NCI-H446 (cell line): Measurements from ENCODE around the gene PAIP2.
"Not testable (repeated sequence)": the region's sequence is repeated elsewhere in the genome, so short reads cannot be mapped to it uniquely, and the experiment has no call there.

ENCODE experiments used
- DNase-seq, 2 experiments: peaks; one replicate each; lab custom pipeline; 2025; lab: John Stamatoyannopoulos, UW

PAIP2 gene

GRCh38 chr5:139378101-139378825 is 36.6 kb downstream of the PAIP2 start:
- DNase-seq: no peak

DNA sequence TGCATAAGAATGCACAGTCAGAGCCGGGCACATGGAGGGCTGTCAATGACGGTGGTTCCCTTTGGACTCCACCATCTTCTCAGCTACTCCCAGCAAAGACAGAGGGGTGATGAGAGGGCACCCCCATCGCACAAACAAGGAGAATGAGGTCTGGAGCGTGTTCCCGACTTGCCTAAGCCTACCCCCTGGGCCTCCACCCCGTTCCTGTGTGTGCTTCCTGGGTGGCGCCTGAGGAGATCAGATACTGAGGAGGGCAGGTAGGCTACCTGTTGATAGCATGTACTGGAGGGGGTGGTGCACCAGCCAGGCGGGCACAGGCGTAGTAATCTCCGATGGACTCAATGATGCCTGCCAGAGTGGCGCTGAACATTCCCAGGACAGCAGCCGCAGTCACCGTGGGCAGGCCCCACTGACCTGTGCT is 37.3 kb downstream of the PAIP2 start:
- no peak for DNase-seq

DNA sequence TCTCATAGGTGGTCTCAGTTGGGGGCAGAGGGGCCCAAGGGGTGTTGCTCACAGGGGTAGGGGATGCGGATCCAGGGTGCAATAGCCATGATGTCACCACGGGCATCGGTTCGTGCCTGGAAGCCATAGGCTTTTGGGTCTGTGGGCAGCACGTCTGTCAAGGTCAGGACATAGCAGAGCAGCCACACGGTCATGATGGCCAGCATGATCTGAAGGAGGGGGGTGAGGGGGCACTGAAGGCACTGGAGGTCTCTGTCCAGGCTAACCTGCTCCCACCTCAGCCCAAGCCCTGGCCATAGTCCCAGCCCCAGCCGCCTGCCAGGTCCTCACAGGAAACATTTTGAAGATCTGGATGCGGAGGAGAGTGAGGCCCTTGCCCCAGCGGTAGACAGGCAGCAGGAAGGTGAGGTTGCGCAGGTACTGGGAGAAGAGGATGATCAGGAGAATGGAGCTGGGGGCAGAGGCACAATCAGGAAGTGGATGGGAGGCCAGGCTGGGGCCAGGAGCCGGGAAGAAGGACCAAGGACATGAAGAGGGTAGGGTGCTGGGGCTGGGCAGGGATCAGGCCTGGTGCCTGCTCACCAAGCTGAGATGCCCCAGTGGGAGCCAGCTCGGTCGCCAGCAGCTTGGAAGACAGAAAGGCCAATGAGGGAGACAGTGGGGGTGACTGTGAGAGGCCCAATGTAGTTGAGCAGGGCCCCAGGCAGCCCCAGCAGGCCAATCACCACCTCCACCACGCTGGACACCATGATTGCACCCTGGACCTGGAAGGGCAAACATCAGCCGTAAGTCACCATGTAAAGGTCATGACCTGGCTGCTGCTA is 38.2 kb downstream of the PAIP2 start:
- DNase-seq: no peak

GRCh38 chr5:139381837-139382761 is 40.4 kb downstream of the PAIP2 start:
- DNase-seq: no peak

DNA sequence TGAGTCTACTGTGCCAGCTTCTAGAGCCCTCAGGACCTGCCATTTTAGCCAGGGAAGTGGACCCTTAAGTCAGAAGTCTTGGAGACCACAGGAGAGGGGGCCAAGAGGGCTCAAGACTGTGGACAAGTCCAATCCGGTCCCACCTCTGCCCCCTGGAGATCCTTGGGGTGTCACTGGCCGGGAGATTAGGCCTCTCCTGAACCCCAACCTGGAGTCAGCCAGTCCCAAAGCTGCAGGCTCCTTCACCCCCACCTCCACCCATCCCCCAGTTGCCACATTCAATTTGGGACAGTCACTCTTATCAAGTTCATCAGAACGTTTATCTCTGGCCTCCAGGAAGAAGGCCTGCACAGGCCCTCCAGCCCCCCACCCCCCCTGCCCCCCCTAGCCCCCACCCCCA is 41.2 kb downstream of the PAIP2 start:
- DNase-seq: no peak

GRCh38 chr5:139383275-139383992 is 41.8 kb downstream of the PAIP2 start, which contains the start of gene SLC23A1:
Gene SLC23A1 (minus strand): TSS chr5:139383297. CDS start chr5:139383253, 44 bp downstream.
- no peak for DNase-seq

DNA sequence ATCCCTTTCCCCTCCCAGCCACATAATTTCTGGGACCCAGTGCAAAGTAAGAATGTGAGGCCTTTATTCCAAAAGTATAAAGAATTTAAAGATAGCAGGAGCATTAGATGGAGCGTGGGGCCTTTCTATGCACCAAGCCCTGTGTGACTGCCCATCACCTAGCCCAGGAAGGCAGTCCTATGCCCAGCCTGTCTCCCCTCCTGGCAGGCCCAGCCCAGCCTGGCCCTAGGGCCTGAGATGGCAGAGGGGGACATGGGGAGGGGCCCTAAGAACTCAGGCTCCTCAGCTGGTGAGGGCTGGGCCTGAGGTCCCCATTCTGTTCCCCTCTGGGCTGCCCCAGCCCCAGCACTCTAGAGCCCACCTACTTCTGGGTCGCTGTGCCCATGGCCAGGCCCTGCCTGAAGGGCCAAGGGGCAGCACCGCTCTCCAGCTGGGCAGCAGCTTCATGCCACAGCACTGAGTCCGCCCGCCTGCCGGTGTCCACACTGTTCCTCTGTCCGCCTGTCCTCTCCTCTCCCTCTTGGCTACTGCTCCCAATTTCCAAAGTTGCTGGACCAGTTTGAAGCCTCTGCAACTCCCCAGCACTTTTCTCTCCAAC is 42.4 kb downstream of the PAIP2 start:
- no peak for DNase-seq

DNA sequence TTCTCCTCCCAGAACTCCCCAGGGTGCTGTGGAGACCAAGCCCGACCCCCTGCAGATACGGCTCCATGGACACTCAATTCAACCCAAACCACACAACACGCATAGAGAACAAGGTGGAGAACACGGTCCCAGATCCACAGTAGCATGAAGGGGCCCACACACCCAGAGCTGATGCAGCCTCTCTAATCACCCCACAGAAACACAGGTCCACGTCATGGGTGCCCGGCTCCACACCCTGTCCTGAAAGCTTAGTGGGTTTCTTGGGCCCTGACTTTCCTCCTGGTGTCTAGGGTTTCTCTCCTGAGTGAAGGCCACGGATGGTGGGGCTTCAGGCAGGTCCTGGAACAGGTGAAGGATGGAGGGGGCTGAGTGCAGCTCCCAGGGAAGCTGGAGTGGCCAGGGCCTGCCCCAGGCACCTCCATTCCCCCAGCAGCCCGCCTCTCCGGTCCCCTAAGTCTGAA is 43.0 kb downstream of the PAIP2 start:
- no peak for DNase-seq

GRCh38 chr5:139385061-139386049 is 43.7 kb downstream of the PAIP2 start:
- no peak for DNase-seq

DNA sequence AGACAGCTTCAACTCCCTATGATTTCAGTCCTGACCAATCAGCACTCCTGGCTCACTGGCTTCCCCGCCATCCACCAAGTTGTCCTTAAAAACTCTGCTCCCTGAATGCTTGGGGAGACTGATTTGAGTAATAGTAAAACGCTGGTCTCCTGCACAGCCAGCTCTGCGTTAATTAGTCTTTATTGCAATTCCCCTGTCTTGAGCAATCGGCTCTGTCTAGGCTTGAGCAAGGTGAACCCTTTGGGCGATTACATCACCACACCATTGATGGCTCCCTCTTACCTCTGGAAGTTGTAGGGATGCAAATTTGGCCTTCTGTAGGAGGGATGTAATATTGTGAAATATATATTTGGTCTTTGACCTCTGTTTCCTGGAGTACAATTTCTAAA is 44.4 kb downstream of the PAIP2 start:
- no peak for DNase-seq

- DNase-seq: not testable (repeated sequence)
Measured at GRCh38 chr5:139386956-139387355, 45.3 kb downstream of the PAIP2 start.

- DNase-seq: no peak
Measured at GRCh38 chr5:139387611-139388197, 46.0 kb downstream of the PAIP2 start.

DNA sequence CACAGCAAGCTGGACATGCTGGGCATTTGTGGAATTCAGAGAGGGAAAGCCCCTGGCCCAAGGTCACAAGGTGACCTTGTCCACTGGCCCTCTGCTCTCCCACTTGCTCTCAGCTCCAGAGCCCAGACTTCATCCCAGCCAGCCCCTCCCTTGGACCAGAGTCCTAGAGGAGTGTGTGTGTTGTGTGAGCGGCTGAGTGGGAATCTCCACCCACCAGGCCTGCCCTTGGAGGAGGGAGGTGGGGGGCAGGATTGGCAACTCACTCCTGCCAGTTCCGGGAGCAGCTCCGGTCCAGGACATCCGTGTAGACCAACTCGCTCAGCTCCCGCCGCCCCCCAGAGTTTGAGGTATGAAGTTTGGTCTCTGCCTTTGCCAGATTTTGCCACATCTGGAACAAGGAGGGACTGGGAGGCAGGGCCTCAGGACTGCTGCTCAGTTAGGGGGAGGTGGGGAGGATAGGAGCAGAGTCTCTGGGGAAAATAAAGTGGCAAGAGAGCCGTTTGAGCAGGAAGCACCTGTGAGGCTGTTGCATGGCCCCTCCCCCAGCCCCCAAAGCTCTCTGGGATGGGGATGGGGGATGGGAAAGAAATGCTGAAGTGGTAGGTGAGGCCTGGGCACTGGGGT is 46.7 kb downstream of the PAIP2 start:
- DNase-seq: no peak

- DNase-seq: no peak
Measured at GRCh38 chr5:139389701-139390638, 48.3 kb downstream of the PAIP2 start, which contains the start of gene MZB1. Gene MZB1 (minus strand): TSS chr5:139389913. CDS start chr5:139389856, 57 bp downstream.

- no peak for DNase-seq
Measured at GRCh38 chr5:139390639-139391569, 49.2 kb downstream of the PAIP2 start.

DNA sequence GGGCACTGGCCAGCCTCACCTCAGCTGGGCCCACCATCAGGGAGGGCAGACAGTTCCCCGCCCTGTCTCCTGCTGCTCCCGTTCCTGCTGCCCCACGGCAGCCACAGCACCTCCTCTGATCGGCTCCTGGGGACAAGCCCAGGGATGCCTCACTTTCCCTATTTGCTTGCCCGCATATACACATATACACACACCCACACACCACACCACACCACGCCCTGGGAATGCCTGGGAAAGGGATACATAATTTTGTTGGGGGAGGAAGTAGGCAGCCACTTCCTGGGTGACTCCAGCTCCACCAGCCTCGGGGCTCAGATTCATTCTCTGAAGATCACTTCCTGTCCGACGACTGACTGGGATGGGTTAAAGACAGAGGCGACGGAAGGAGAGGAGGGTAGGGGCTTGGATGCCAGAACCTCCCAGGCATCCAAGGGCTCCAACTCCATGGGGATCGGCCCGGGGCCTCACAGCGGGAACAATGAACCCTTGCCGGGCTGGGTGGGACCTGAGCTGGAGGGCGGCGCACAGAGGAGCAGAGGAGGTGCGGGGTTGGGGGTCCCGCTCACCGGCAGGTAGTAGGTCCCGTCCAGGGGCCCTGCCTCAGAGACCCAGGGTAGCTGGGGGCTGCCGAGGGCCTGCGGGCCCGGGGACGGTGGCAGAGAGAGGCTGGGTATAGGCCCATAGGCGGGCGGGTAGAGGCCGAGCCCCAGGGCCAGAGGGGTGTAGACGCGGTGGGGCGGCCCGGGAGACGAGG is 50.1 kb downstream of the PAIP2 start:
- DNase-seq: no peak
